A549 (cell line): ENCODE measurements around the gene SCNN1B.

Experiments used
- ZFP36 ChIP-seq: fragments of 450-650 bp; IDR thresholded peaks from 2 replicates; pipeline ENCODE4 v1.6.1; 2014; ENCODE audit warnings: borderline replicate concordance; ENCODE audit not compliant: partially characterized antibody
- TF ChIP-seq, protein P1 (sequence below): fragments of 200-600 bp; sonication (generic); IDR thresholded peaks from 2 replicates; pipeline ENCODE4 v1.6.1; 2016; ENCODE audit warnings: antibody characterized with exemption, mild to moderate bottlenecking, moderate library complexity

GRCh38 chr16:23407436-23408127 is 105.5 kb downstream of the SCNN1B start:
- TF ChIP-seq ZFP36, result no peak
- TF ChIP-seq, protein P1, sequence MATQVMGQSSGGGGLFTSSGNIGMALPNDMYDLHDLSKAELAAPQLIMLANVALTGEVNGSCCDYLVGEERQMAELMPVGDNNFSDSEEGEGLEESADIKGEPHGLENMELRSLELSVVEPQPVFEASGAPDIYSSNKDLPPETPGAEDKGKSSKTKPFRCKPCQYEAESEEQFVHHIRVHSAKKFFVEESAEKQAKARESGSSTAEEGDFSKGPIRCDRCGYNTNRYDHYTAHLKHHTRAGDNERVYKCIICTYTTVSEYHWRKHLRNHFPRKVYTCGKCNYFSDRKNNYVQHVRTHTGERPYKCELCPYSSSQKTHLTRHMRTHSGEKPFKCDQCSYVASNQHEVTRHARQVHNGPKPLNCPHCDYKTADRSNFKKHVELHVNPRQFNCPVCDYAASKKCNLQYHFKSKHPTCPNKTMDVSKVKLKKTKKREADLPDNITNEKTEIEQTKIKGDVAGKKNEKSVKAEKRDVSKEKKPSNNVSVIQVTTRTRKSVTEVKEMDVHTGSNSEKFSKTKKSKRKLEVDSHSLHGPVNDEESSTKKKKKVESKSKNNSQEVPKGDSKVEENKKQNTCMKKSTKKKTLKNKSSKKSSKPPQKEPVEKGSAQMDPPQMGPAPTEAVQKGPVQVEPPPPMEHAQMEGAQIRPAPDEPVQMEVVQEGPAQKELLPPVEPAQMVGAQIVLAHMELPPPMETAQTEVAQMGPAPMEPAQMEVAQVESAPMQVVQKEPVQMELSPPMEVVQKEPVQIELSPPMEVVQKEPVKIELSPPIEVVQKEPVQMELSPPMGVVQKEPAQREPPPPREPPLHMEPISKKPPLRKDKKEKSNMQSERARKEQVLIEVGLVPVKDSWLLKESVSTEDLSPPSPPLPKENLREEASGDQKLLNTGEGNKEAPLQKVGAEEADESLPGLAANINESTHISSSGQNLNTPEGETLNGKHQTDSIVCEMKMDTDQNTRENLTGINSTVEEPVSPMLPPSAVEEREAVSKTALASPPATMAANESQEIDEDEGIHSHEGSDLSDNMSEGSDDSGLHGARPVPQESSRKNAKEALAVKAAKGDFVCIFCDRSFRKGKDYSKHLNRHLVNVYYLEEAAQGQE, result no peak
